OCI-LY3 (cell line): Measurements from ENCODE around the gene WWC1.

Experiments used
- CTCF ChIP-seq: fragments of 200-600, 300-600 bp; sonication (generic); IDR thresholded peaks from 2 replicates; pipeline ENCODE4 v1.5.1; 2014; ENCODE audit warnings: antibody characterized with exemption, low read length, low read depth
- EZH2phosphoT487 ChIP-seq: fragments of 200-600 bp; shearing (Covaris generic); IDR thresholded peaks from 2 replicates; pipeline ENCODE4 v1.6.1; 2018; ENCODE audit warnings: antibody characterized with exemption, mixed run types, low read depth

- TF ChIP-seq CTCF, result no peak
- TF ChIP-seq EZH2phosphoT487, result no peak
Observed at GRCh38 chr5:168428552-168428951, 137.1 kb downstream of the WWC1 start.
